K562 (cell line): ENCODE results near the gene ERCC2. TPM values are rescaled to one million over a fixed set of nuclear protein-coding genes. Genes with fewer than 3 reads are reported as not detected.

Source experiments
- ATAC-seq: fragments of 200-7000 bp; cut with Tn5 transposase; 3 replicates; pipeline ENCODE4 v1.9.1; 2020; ENCODE audit warnings: moderate library complexity
- BruUV-seq: library from RNA; stranded (reverse); fragments of 400-500 nt; replicated peaks from 2 replicates; lab custom pipeline; 2021; lab: Mats Ljungman, UMichigan
- CTCF ChIA-PET: fragments of 300-600 bp; formaldehyde crosslinking; extraction: SDS; loops from one replicate; lab custom pipeline; 2021; ENCODE audit warnings: low intra/inter-chr PET ratio; lab: Yijun Ruan, JAX
- POLR2A ChIA-PET: fragments of 300-600, 350-650 bp; sonication (Branson Sonifier 250); formaldehyde crosslinking; extraction: SDS; loops from one replicate; lab custom pipeline; 2021; ENCODE audit warnings: antibody characterized with exemption, inconsistent platforms; lab: Yijun Ruan, JAX
- DNase-seq, 4 experiments: peaks; one replicate each; pipeline versions ENCODE4 v3.0.0 to v3.0.0-alpha.2; 2011 to 2018; ENCODE audit warnings: low spot score in 3 of 4, mixed read lengths in 3 of 4; ENCODE audit errors: extremely low read depth in 1 of 4
- FAIRE-seq: peaks from 2 replicates; lab custom pipeline; 2011; peaks lifted over from hg19 to GRCh38; lab: Jason Lieb, UNC
- H2AFZ ChIP-seq: 2 replicates; pipeline ENCODE4 v1.6.0; 2011; ENCODE audit warnings: low read depth, low read length, control low read depth, inconsistent platforms
- H3K27ac ChIP-seq: fragments of 200-600 bp; 3 replicates; pipeline ENCODE4 v1.8.0; 2011; ENCODE audit warnings: low read depth, mild to moderate bottlenecking, control low read depth, inconsistent platforms, low read length, moderate library complexity, mixed read lengths; ENCODE audit errors: extremely low read depth
- H3K27me3 ChIP-seq, 2 experiments: fragments of 300-600 bp in 1 of 2; 2 replicates in 1 of 2; 3 replicates in 1 of 2; pipeline versions ENCODE4 v1.6.0 to v1.8.0; 2011; ENCODE audit warnings: inconsistent platforms in 2 of 2, low read length in 2 of 2, mild to moderate bottlenecking in 1 of 2, mixed read lengths in 1 of 2, moderate library complexity in 1 of 2; ENCODE audit not compliant: control insufficient read depth in 2 of 2, insufficient read depth in 2 of 2
- H3K36me3 ChIP-seq: fragments of 300-600 bp; 3 replicates; pipeline ENCODE4 v1.8.0; 2011; ENCODE audit warnings: mild to moderate bottlenecking, low read length, inconsistent platforms; ENCODE audit not compliant: control insufficient read depth, insufficient read depth
- H3K4me1 ChIP-seq, 2 experiments: fragments of 200-600 bp in 1 of 2; replicated peaks in 1 of 2; 2 replicates in 1 of 2; 3 replicates in 1 of 2; pipeline versions ENCODE4 v1.5.1 to v1.8.0; 2011; ENCODE audit warnings: inconsistent platforms in 2 of 2, low read length in 2 of 2, mild to moderate bottlenecking in 1 of 2, mixed read lengths in 1 of 2, moderate library complexity in 1 of 2; ENCODE audit not compliant: control insufficient read depth in 2 of 2, insufficient read depth in 2 of 2
- H3K4me2 ChIP-seq: 2 replicates; pipeline ENCODE4 v1.6.1; 2011; ENCODE audit warnings: low read length, control low read depth, inconsistent platforms, mixed read lengths; ENCODE audit not compliant: insufficient read depth
- H3K4me3 ChIP-seq: fragments of 200-600 bp; sonication (generic), shearing (Covaris generic); 2 replicates; pipeline ENCODE4 v1.5.1; 2016; ENCODE audit warnings: control low read depth, inconsistent platforms
- H3K79me2 ChIP-seq: fragments of 200-600 bp; 3 replicates; pipeline ENCODE4 v1.8.0; 2011; ENCODE audit warnings: low read length, inconsistent platforms; ENCODE audit not compliant: control insufficient read depth, insufficient read depth
- H3K9ac ChIP-seq, 2 experiments: 2 replicates each; pipeline versions ENCODE4 v1.6.0 to v1.6.1; 2011; ENCODE audit warnings: low read depth in 2 of 2, low read length in 2 of 2, control low read depth in 1 of 2, inconsistent platforms in 1 of 2, mild to moderate bottlenecking in 1 of 2, mixed read lengths in 1 of 2; ENCODE audit not compliant: insufficient read depth in 1 of 2
- H3K9me1 ChIP-seq: one replicate; pipeline ENCODE4 v1.6.0; 2011; ENCODE audit warnings: inconsistent platforms, mild to moderate bottlenecking, low read length, moderate library complexity; ENCODE audit not compliant: control insufficient read depth, insufficient read depth
- H3K9me3 ChIP-seq: replicated peaks from 2 replicates; pipeline ENCODE4 v1.5.1; 2011; ENCODE audit warnings: low read depth, low read length, inconsistent platforms; ENCODE audit not compliant: control insufficient read depth, insufficient read depth
- H4K20me1 ChIP-seq: replicated peaks from 2 replicates; pipeline ENCODE4 v1.6.1; 2011; ENCODE audit warnings: low read length, inconsistent platforms, mixed read lengths; ENCODE audit not compliant: control insufficient read depth, insufficient read depth
- BRCA1 ChIP-seq, 2 experiments: fragments of 450-650 bp in 1 of 2; sonication (generic) in 1 of 2; formaldehyde crosslinking in 1 of 2; IDR thresholded peaks; 2 replicates each; pipeline versions ENCODE4 v1.5.0 to v1.6.1; 2017 to 2020; ENCODE audit warnings: mild to moderate bottlenecking in 1 of 2, missing genetic modification reagents in 1 of 2
- CTBP1 ChIP-seq: fragments of 450-650 bp; IDR thresholded peaks from 2 replicates; pipeline ENCODE4 v1.6.1; 2016; ENCODE audit warnings: borderline replicate concordance
- CXXC5 ChIP-seq: fragments of 250-450 bp; sonication (Bioruptor Pico); IDR thresholded peaks from 2 replicates; pipeline ENCODE4 v1.8.0; 2022; ENCODE audit warnings: inconsistent platforms, mild to moderate bottlenecking, moderate library complexity
- E2F6 ChIP-seq, 2 experiments: IDR thresholded peaks; 2 replicates each; pipeline ENCODE4 v1.6.1; 2011; ENCODE audit warnings: borderline replicate concordance in 1 of 2, control low read depth in 1 of 2, low read depth in 1 of 2, low read length in 1 of 2, mild to moderate bottlenecking in 1 of 2, mixed read lengths in 1 of 2, moderate library complexity in 1 of 2; ENCODE audit not compliant: insufficient read depth in 1 of 2, insufficient read length in 1 of 2, poor library complexity in 1 of 2, severe bottlenecking in 1 of 2; ENCODE audit errors: extremely low read depth in 1 of 2
- EP400 ChIP-seq: fragments of 450-650 bp; IDR thresholded peaks from 2 replicates; pipeline ENCODE4 v1.6.1; 2017; ENCODE audit warnings: antibody characterized with exemption, mild to moderate bottlenecking, moderate library complexity
- ETS1 ChIP-seq: conservative IDR thresholded peaks from 2 replicates; pipeline ENCODE4 v1.6.1; 2011; ENCODE audit warnings: low read depth, mild to moderate bottlenecking, low read length; ENCODE audit not compliant: control insufficient read depth
- GABPB1 ChIP-seq: sonication (generic); formaldehyde crosslinking; IDR thresholded peaks from 2 replicates; pipeline ENCODE4 v1.8.0; 2022; ENCODE audit warnings: mild to moderate bottlenecking, missing genetic modification reagents
- HNRNPUL1 ChIP-seq: fragments of 200-400 bp; formaldehyde crosslinking; IDR thresholded peaks from 2 replicates; pipeline ENCODE4 v1.6.1; 2017; ENCODE audit warnings: low read length
- KDM4B ChIP-seq, 2 experiments: fragments of 450-650 bp in 1 of 2; sonication (generic) in 1 of 2; IDR thresholded peaks; 2 replicates each; pipeline ENCODE4 v1.6.1; 2016 to 2017; ENCODE audit warnings: borderline replicate concordance in 2 of 2, antibody characterized with exemption in 1 of 2, low read depth in 1 of 2, mild to moderate bottlenecking in 1 of 2
- RBFOX2 ChIP-seq: fragments of 200-400 bp; formaldehyde crosslinking; IDR thresholded peaks from 2 replicates; pipeline ENCODE4 v1.6.1; 2017; ENCODE audit warnings: low read depth, mild to moderate bottlenecking, low read length, moderate library complexity
- SMARCA5 ChIP-seq: fragments of 450-650 bp; IDR thresholded peaks from 2 replicates; pipeline ENCODE4 v1.6.1; 2016
- SREBF2 ChIP-seq: sonication (generic); formaldehyde crosslinking; IDR thresholded peaks from 2 replicates; pipeline ENCODE4 v1.4.0; 2020; ENCODE audit warnings: mild to moderate bottlenecking, missing genetic modification reagents
- TARDBP ChIP-seq: fragments of 450-650 bp; IDR thresholded peaks from 2 replicates; pipeline ENCODE4 v1.6.1; 2016
- ZC3H11A ChIP-seq: IDR thresholded peaks from 2 replicates; pipeline ENCODE4 v1.6.1; 2012; ENCODE audit warnings: low read depth, low read length, improper control_type of control experiment
- ZEB2 ChIP-seq: fragments of 450-650 bp; IDR thresholded peaks from 2 replicates; pipeline ENCODE4 v1.6.1; 2016
- ZKSCAN8 ChIP-seq: fragments of 200-800 bp; sonication (Bioruptor generic); IDR thresholded peaks from 2 replicates; pipeline ENCODE4 v1.6.1; 2016; ENCODE audit warnings: missing genetic modification characterization, missing compliant biosample characterization
- WGBS: fragments of 100-300 bp; shearing (Covaris generic); methylation state at CpG from one replicate; pipeline ENCODE4 v1.1.6; 2016; ENCODE audit warnings: low coverage, mixed read lengths; ENCODE audit not compliant: insufficient coverage; ENCODE audit errors: missing lambda C conversion rate; 5-methylcytosine and 5-hydroxymethylcytosine counted together
- in situ Hi-C: fragments of 300-500 bp; cut with MboI; formaldehyde crosslinking; loops from 4 replicates; pipeline ENCODE4 v1.15.0; 2018; ENCODE audit warnings: inconsistent platforms, mixed read lengths
- intact Hi-C: fragments of 100-400 bp; cut with micrococcal nuclease; formaldehyde crosslinking; loops from 2 replicates; pipeline ENCODE4 v1.14.2; 2022
- polyA plus RNA-seq, 8 experiments: library from polyadenylated mRNA; depleted of rRNA in 4 of 8; stranded (reverse) in 5 of 8; unstranded in 3 of 8; fragments of >200 nt; fragmentation: Nextera tagmentation in 2 of 8; fragmentation: Illumina TruSeq in 1 of 8; extraction: Ambion mirVana in 2 of 8; extraction: Trizol in 1 of 8; gene quantifications; 2 replicates each; pipeline versions ENCODE4 v1.2.1 to v1.2.3, GENCODE V29; 2011 to 2014; ENCODE audit warnings: inconsistent platforms in 1 of 8, missing spikeins in 1 of 8
- total RNA-seq, 7 experiments: library from RNA; depleted of rRNA in 6 of 7; stranded (reverse); fragments of >200 nt in 6 of 7; fragmentation: Illumina TruSeq in 2 of 7; extraction: Trizol in 2 of 7; gene quantifications; 2 replicates each; pipeline versions ENCODE4 v1.2.1 to v1.2.3, GENCODE V29; 2011 to 2021; ENCODE audit warnings: low replicate concordance in 1 of 7
- TF ChIP-seq, protein P1 (sequence below): fragments of 450-650 bp; formaldehyde crosslinking; IDR thresholded peaks from 2 replicates; pipeline ENCODE4 v1.4.0; 2020; ENCODE audit warnings: mild to moderate bottlenecking

Gene ERCC2
- total and polyA plus RNA-seq, 9 of the 15 experiments (the other 6 are each of a cell fraction or from before 2014, with no cell fraction given): 2.2 to 55.9 (median 23.4) TPM

- TF ChIP-seq KDM4B (IDR thresholded peaks at IDR 0.05; ENCODE audit: borderline replicate concordance in 2 of 2, low read depth in 1 of 2): no peak
- no peak for TF ChIP-seq HNRNPUL1
- TF ChIP-seq ZC3H11A: no peak
- TF ChIP-seq RBFOX2: peak; percentile 1; the same call in 1 of the 2 replicates
- TF ChIP-seq E2F6 (IDR thresholded peaks at IDR 0.05; ENCODE audit: borderline replicate concordance in 1 of 2, extremely low read depth in 1 of 2, insufficient read depth in 1 of 2, insufficient read length in 1 of 2, low read depth in 1 of 2, low read length in 1 of 2, poor library complexity in 1 of 2, severe bottlenecking in 1 of 2): no peak
Observed at GRCh38 chr19:45340899-45341453, 29.4 kb downstream of the ERCC2 start (continued).

DNA sequence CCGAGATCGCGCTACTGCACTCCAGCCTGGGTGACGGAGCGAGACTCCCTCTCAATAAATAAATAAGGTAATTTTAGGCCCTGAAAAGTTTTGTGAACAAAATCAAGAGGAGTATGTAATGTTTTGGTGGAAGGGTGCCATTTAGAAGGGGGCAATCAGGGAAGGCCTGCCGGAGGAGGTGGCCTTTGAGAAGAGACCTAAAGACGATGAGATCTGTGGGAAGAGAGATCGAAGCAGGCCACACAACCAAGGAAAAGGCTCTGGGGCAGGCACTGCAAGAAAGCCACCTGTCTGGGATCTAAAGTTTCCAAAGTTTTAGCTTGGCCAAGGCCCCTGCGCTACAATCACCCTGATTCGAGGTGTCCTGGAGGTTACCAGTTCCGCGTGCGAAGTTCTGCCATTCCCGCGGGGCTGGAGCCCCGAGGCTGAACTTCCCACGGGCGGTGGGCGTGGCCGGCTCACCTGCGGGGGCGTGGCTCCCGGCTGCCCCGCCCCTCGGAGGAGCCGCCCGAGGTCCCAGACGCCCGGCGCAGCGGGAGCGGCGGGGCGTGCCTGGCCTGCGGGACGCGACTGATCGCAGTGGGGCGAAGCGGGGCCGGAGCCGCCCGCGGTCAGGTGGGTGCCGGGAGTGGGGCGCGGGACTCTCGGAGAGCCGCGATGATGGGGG lies 30.0 kb downstream of the ERCC2 start, which contains the start of gene KLC3:
Gene KLC3, plus strand, starts transcription at position 519 of the 667 bp plus-strand sequence. CDS start 4,792 bp downstream, outside the sequence.
- Histone ChIP-seq H3K79me2 (no peaks in the 10 kb centered on the region), H3K4me2 (peak within 1 kb of the TSS; percentile 69), H3K9me3 (no peaks in the 10 kb centered on the region), H3K9me1 (no peaks in the 10 kb centered on the region), H3K27me3 (peaks cover 8 to 13% of the 10 kb centered on the region in 2 experiments; a peak in 3 of 5 replicates), H3K27ac (no peak within 1 kb of the TSS), H3K9ac (peak within 1 kb of the TSS in 1 of 2 experiments; percentile 66; a peak in 3 of 4 replicates), H3K36me3 (no peaks in the 10 kb centered on the region), H3K4me3 (peak within 1 kb of the TSS; percentile 42), H2AFZ (peak within 1 kb of the TSS; percentile 56), H4K20me1 (no peaks in the 10 kb centered on the region), H3K4me1 (peaks cover 7 to 37% of the 10 kb centered on the region in 2 experiments; a peak in 4 of 5 replicates)
- FAIRE-seq (no peak), ATAC-seq (peak; percentile 84), DNase-seq (peak; percentile 71 to 96 (median 92))
- in situ Hi-C loops: no loop called here
- intact Hi-C loops: no loop called here
- POLR2A ChIA-PET: interaction anchor here (1.4 kb wide), 1 partner anchor 139 kb away, joined by 3 read pairs; no protein-coding TSS in a partner anchor
- WGBS: 6% methylated on average over 38 of the region's 50 CpGs
- CTCF ChIA-PET: interaction anchor here (0.7 kb wide), 1 partner anchor 260 kb away, joined by 4 read pairs; no protein-coding TSS in a partner anchor
- no TSS peak for BruUV-seq
- TF ChIP-seq SREBF2 (CRISPR knock-in tag): no peak
- TF ChIP-seq ZEB2: 0 out of 2 replicates have a peak, but pooled peaks have one; percentile 37
- TF ChIP-seq SMARCA5: peak; percentile 44; the same call in 1 of the 2 replicates
- no peak for TF ChIP-seq ZKSCAN8 (CRISPR knock-in tag)
- no peak for TF ChIP-seq EP400
- no peak for TF ChIP-seq BRCA1 (IDR thresholded peaks at IDR 0.05)
- TF ChIP-seq BRCA1 (CRISPR knock-in tag; IDR thresholded peaks at IDR 0.05): 0 out of 2 replicates have a peak, but pooled peaks have one; percentile 71
- TF ChIP-seq CXXC5 (CRISPR knock-in tag): peak; percentile 49; the same call in 1 of the 2 replicates
- TF ChIP-seq, protein P1, sequence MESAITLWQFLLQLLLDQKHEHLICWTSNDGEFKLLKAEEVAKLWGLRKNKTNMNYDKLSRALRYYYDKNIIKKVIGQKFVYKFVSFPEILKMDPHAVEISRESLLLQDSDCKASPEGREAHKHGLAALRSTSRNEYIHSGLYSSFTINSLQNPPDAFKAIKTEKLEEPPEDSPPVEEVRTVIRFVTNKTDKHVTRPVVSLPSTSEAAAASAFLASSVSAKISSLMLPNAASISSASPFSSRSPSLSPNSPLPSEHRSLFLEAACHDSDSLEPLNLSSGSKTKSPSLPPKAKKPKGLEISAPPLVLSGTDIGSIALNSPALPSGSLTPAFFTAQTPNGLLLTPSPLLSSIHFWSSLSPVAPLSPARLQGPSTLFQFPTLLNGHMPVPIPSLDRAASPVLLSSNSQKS: no peak
- no peak for TF ChIP-seq GABPB1 (CRISPR knock-in tag)
- TF ChIP-seq TARDBP: no peak
- 0 out of 2 replicates have a peak, but pooled peaks have one; percentile 41 for TF ChIP-seq ETS1
- peak; percentile 72 for TF ChIP-seq CTBP1
